ENCODE results near the gene UBQLN4.

DNA sequence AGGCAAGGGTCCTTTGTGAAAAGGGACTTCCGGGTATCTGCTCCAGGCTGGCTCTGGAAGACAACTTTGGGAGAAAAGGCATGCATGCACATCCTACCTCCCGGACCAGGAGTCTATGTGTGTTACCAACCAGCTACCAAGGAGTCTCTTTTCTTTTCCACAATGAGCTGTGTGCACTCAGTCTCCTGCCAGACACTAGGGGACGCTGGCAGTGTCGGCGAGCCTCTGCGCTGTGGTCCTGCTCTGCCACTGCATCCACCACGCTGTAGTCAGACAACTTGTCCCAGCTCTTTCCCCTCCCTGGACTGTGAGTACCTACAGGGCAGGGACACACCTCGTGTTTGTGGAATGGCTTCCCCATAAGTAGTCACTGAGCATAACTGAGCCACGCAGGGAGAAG is 27.7 kb downstream of the UBQLN4 start:
- TF ChIP-seq, protein P1, sequence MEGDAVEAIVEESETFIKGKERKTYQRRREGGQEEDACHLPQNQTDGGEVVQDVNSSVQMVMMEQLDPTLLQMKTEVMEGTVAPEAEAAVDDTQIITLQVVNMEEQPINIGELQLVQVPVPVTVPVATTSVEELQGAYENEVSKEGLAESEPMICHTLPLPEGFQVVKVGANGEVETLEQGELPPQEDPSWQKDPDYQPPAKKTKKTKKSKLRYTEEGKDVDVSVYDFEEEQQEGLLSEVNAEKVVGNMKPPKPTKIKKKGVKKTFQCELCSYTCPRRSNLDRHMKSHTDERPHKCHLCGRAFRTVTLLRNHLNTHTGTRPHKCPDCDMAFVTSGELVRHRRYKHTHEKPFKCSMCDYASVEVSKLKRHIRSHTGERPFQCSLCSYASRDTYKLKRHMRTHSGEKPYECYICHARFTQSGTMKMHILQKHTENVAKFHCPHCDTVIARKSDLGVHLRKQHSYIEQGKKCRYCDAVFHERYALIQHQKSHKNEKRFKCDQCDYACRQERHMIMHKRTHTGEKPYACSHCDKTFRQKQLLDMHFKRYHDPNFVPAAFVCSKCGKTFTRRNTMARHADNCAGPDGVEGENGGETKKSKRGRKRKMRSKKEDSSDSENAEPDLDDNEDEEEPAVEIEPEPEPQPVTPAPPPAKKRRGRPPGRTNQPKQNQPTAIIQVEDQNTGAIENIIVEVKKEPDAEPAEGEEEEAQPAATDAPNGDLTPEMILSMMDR (IDR thresholded peaks at IDR 0.05): no peak
- TF ChIP-seq POLR2A (IDR thresholded peaks at IDR 0.05): no peak
